Activated T-cell treated with anti-CD3 and anti-CD28 coated beads, Interleukin-2, amount 50 U/mL, for 72 hours (primary cell): Measurements from ENCODE around the gene STXBP5. TPM values are rescaled to one million over a fixed set of nuclear protein-coding genes. Genes with fewer than 3 reads are reported as not detected.

ENCODE experiments used
- ATAC-seq, 2 donors: fragments of 150-1000 bp; cut with Tn5 transposase; replicated peaks in 1 of 2; 2 replicates each; pipeline ENCODE4 v1.10.0; 2021; ENCODE audit warnings: moderate library complexity in 2 of 2, mild to moderate bottlenecking in 1 of 2
- DNase-seq, 2 donors: peaks; one replicate each; pipeline ENCODE4 v3.0.0; 2021 to 2022; ENCODE audit warnings: mixed read lengths in 1 of 2
- H3K27ac Mint-ChIP-seq: one replicate; pipeline ENCODE4 v1.8.0; 2022; ENCODE audit warnings: mild to moderate bottlenecking, moderate library complexity, mixed read lengths
- H3K27me3 Mint-ChIP-seq: one replicate; pipeline ENCODE4 v1.8.0; 2022; ENCODE audit warnings: low read depth, mixed read lengths
- H3K36me3 Mint-ChIP-seq, 2 donors: one replicate each; pipeline ENCODE4 v1.8.0; 2022; ENCODE audit warnings: mixed read lengths in 2 of 2, mild to moderate bottlenecking in 1 of 2; ENCODE audit not compliant: insufficient read depth in 2 of 2
- H3K4me1 Mint-ChIP-seq: one replicate; pipeline ENCODE4 v1.8.0; 2022; ENCODE audit warnings: low read depth, mixed read lengths
- H3K4me3 Mint-ChIP-seq, 2 donors: one replicate each; pipeline ENCODE4 v1.8.0; 2022; ENCODE audit warnings: mild to moderate bottlenecking in 2 of 2, mixed read lengths in 2 of 2, moderate library complexity in 2 of 2
- H3K9me3 Mint-ChIP-seq, 2 donors: one replicate each; pipeline ENCODE4 v1.8.0; 2022; ENCODE audit warnings: mixed read lengths in 2 of 2
- total RNA-seq, 2 donors: library from RNA; stranded (reverse); gene quantifications; one replicate each; pipeline ENCODE4 v1.2.3, GENCODE V29; 2022

STXBP5 gene
- 10 to 100 TPM; 22.1 to 28.7 TPM for total RNA-seq

DNA sequence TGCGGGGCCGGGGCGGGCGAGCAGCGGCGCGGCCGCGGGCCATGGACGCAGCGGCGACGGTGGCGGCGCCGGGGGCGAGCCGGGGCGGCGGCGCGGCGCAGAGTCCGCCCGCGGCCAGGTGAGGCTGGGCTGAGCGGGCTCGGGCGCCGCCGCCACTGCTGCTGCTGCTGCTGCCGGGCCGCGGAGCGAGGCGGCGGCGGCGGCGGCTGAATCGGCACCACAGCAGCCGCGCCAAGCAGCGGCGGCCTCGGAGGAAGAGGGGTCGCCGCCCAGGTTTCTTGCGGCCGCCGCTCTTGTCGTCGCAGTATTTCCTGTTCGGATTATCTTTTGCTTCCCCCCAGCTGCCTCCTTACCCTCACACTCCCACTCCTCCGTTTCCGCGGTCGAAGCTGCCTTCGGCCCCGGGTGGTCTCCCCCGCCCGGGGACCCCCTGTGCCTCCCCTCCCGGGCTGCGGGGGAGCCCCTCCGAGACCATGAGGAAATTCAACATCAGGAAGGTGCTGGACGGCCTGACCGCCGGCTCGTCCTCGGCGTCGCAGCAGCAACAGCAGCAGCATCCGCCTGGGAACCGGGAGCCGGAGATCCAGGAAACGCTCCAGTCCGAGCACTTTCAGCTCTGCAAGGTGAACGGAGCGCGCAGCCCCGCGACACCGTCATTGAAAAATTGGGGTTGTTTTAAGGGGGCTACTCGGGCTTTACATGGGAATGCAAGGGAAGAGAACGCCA, at the start of gene STXBP5:
STXBP5 (plus strand) TSS at position 358 of the 726 bp plus-strand sequence; CDS start at position 474, 116 bp downstream.
- peaks cover 55% of the 10 kb centered on the region for H3K4me1 Mint-ChIP-seq
- peak within 1 kb of the TSS; percentile 99 for H3K4me3 Mint-ChIP-seq
- no peaks in the 10 kb centered on the region for H3K9me3 Mint-ChIP-seq
- no peaks in the 10 kb centered on the region for H3K27me3 Mint-ChIP-seq
- H3K27ac Mint-ChIP-seq: peak within 1 kb of the TSS; percentile 98
- DNase-seq (peak; percentile 31 to 58), ATAC-seq (peak; percentile 26 to 28)
- H3K36me3 Mint-ChIP-seq: peaks cover 7 to 9% of the 10 kb centered on the region in 2 donors

DNA sequence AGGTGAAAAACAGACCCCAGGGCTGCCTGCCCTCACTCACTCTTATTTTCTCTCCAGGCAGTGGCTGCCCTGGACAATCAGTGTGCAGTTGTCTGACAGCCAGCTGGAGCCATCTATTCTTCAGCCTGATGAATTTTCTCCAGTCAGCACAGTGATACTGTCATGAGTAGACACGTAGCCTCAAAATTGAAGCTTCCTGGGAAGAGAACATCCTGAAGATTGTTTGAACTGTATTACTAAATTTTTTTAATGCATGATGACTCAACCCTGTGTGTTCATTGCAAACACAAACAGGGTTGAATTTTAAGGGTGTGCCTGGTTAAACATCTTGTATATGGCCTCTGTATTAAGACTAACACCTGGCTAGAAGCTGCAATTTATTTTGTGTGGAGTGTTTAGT, 49.8 kb upstream of the STXBP5 start:
- Mint-ChIP-seq H3K27me3 (peaks cover 16% of the 10 kb centered on the region), H3K4me1 (no peaks in the 10 kb centered on the region), H3K27ac (no peak overlapping the region), H3K4me3 (no peak overlapping the region), H3K9me3 (no peaks in the 10 kb centered on the region), H3K36me3 (no peaks in the 10 kb centered on the region)
- DNase-seq (no peak), ATAC-seq (no peak)

- Mint-ChIP-seq H3K9me3 (no peaks in the 10 kb centered on the region), H3K36me3 (no peaks in the 10 kb centered on the region)
Observed at GRCh38 chr6:147156218-147156617, 48.0 kb upstream of the STXBP5 start.

GRCh38 chr6:147156799-147157382, 47.3 kb upstream of the STXBP5 start:
- Mint-ChIP-seq H3K9me3 (no peaks in the 10 kb centered on the region), H3K36me3 (no peaks in the 10 kb centered on the region), H3K27me3 (peaks cover 17% of the 10 kb centered on the region), H3K4me1 (no peaks in the 10 kb centered on the region), H3K27ac (no peak overlapping the region), H3K4me3 (no peak overlapping the region)
- ATAC-seq (no peak), DNase-seq (no peak)

More at GRCh38 chr6:147156218-147156617, 48.0 kb upstream of the STXBP5 start:
- Mint-ChIP-seq H3K27ac (no peak overlapping the region), H3K4me3 (no peak overlapping the region), H3K27me3 (peaks cover 17% of the 10 kb centered on the region), H3K4me1 (no peaks in the 10 kb centered on the region)
- DNase-seq (no peak), ATAC-seq (no peak)

GRCh38 chr6:147157930-147158329, 46.3 kb upstream of the STXBP5 start:
- H3K9me3 Mint-ChIP-seq: no peaks in the 10 kb centered on the region
- H3K4me3 Mint-ChIP-seq: no peak overlapping the region
- no peaks in the 10 kb centered on the region for H3K36me3 Mint-ChIP-seq
- H3K27me3 Mint-ChIP-seq: peaks cover 16% of the 10 kb centered on the region
- H3K4me1 Mint-ChIP-seq: no peaks in the 10 kb centered on the region
- no peak for DNase-seq
- no peak overlapping the region for H3K27ac Mint-ChIP-seq
- no peak for ATAC-seq

DNA sequence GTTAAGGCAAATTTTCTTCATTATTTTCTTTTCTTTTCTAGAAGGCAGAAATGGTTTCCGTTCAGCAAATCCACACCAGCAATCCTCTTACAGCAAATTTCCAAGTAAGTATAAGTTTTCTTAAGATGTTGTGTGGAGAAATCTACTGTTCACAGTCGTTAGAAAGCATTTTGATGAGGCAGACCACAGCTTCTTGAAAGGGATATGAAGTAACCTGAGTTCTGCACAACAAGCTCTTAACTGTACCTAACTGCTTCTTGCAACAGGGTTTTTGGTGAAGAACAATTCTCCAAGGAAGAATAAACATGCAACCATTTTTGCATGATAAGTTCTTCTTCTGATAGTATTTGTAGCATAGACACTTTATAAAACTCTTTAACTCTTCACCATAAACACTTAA, 45.3 kb upstream of the STXBP5 start:
- Mint-ChIP-seq H3K27me3 (peaks cover 10% of the 10 kb centered on the region), H3K27ac (no peak overlapping the region), H3K9me3 (no peaks in the 10 kb centered on the region), H3K36me3 (no peaks in the 10 kb centered on the region), H3K4me1 (no peaks in the 10 kb centered on the region), H3K4me3 (no peak overlapping the region)
- ATAC-seq (no peak), DNase-seq (no peak)

DNA sequence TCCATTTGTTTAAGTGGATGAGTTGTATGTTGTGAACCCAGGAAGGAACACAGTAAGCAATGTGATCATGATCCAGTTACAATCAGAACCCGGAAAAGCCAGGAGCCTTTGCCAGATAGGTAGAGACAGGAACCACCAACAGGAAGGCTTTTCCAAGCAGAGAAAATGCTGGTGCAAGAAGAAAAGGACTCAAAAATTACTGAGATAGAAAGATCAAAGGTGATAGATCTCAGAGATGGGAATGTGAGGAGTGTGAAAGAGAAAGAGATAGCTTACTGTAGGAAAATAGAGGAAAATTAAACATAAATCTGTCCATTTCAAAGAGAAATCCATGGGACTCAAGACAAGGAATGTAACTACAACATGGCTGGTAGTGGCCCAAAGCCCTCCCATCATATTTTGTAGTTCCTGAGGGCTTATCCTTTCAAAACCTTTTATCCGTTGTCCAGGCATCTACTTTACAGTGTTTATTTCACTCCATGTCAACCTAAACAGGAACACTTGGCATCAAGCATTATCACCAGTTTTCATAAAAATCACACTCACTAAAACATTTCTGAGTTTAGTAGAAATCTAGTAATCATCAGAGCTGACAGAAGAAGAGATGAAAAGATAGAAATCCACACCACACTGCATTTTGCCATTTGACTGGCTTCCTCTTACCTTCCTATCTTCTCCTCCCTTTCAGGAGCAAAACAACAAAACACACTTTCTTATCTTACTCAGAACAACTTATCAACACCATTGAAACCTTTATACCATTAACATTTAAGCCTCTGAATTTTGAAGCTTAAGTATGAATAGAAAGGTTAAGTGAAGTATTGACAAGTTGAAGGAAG, 44.5 kb upstream of the STXBP5 start:
- ATAC-seq: no peak
- Mint-ChIP-seq H3K9me3 (no peaks in the 10 kb centered on the region), H3K36me3 (no peaks in the 10 kb centered on the region), H3K4me3 (no peak overlapping the region), H3K4me1 (no peaks in the 10 kb centered on the region), H3K27me3 (peaks cover 10% of the 10 kb centered on the region), H3K27ac (no peak overlapping the region)
- no peak for DNase-seq

DNA sequence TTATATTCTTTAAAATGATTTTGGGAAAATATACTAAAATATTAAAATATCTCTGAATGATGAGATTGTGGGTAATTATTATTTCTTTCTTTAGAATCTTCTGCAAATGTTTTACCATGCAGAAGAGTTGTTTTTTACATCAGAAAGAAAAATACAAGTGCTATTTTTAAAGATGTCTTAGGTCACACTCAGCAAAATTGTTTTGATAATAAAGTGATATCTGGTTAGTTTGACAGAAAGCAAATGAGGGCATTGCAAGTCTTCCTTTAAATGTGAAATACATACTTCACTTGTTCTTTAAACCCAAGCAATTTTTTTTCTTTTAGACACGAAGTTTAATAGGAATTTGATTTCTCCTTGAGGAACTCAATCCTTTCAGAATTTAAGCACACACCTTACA, 43.6 kb upstream of the STXBP5 start:
- Mint-ChIP-seq H3K36me3 (no peaks in the 10 kb centered on the region), H3K4me1 (no peaks in the 10 kb centered on the region), H3K27me3 (peaks cover 10% of the 10 kb centered on the region), H3K9me3 (no peaks in the 10 kb centered on the region), H3K27ac (no peak overlapping the region), H3K4me3 (no peak overlapping the region)
- DNase-seq: no peak
- no peak for ATAC-seq

- Mint-ChIP-seq H3K27ac (no peak overlapping the region), H3K36me3 (no peaks in the 10 kb centered on the region), H3K4me1 (no peaks in the 10 kb centered on the region), H3K27me3 (peaks cover 10% of the 10 kb centered on the region), H3K9me3 (no peaks in the 10 kb centered on the region), H3K4me3 (no peak overlapping the region)
- ATAC-seq (no peak), DNase-seq (no peak)
Observed at GRCh38 chr6:147161253-147161973, 42.8 kb upstream of the STXBP5 start.

- no peak overlapping the region for H3K27ac Mint-ChIP-seq
- H3K9me3 Mint-ChIP-seq: no peaks in the 10 kb centered on the region
- no peak overlapping the region for H3K4me3 Mint-ChIP-seq
- DNase-seq: no peak
- no peaks in the 10 kb centered on the region for H3K4me1 Mint-ChIP-seq
- no peak for ATAC-seq
- H3K36me3 Mint-ChIP-seq: no peaks in the 10 kb centered on the region
- H3K27me3 Mint-ChIP-seq: peaks cover 10% of the 10 kb centered on the region
Observed at GRCh38 chr6:147161974-147162495, 42.2 kb upstream of the STXBP5 start.

DNA sequence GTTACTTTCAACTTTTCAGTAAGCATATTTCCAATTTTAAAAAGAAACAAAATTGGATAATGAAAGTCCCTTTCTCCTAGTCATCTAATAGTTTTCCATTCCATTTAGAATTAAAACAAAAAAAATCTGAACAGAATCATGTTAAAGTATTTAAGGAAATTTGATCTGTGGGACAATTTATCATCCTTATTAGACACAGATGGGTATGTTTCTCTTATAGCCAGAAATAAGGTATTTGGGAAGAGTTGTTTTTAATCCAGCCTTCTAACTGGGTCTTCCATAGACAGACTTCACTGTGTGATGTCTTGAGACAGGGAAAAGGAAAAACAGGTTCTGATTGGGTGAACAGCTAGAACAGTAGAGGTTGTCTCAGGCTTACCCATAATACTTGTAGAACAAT, 39.5 kb upstream of the STXBP5 start:
- Mint-ChIP-seq H3K9me3 (no peaks in the 10 kb centered on the region), H3K4me3 (no peak overlapping the region), H3K36me3 (no peaks in the 10 kb centered on the region), H3K4me1 (no peaks in the 10 kb centered on the region), H3K27me3 (no peaks in the 10 kb centered on the region), H3K27ac (no peak overlapping the region)
- DNase-seq (no peak), ATAC-seq (no peak)

GRCh38 chr6:147166360-147166944, 37.8 kb upstream of the STXBP5 start:
- ATAC-seq: no peak
- Mint-ChIP-seq H3K4me1 (no peaks in the 10 kb centered on the region), H3K9me3 (no peaks in the 10 kb centered on the region), H3K27me3 (no peaks in the 10 kb centered on the region), H3K36me3 (no peaks in the 10 kb centered on the region), H3K4me3 (no peak overlapping the region), H3K27ac (no peak overlapping the region)
- no peak for DNase-seq
